Small intestine (tissue), 7 donors: ENCODE data around the gene SMAP1. TPM values are rescaled to one million over a fixed set of nuclear protein-coding genes. Genes with fewer than 3 reads are reported as not detected.

Experiments
- DNase-seq, 2 donors: peaks; one replicate each; pipeline versions ENCODE4 v3.0.0 to v3.0.0-alpha.2; 2013
- FAIRE-seq: peaks from 2 replicates; lab custom pipeline; 2012; peaks lifted over from hg19 to GRCh38; lab: Jason Lieb, UNC
- H3K27ac ChIP-seq, 3 donors: one replicate each; pipeline ENCODE4 v1.5.1; 2013; ENCODE audit warnings: low read length in 2 of 3, mild to moderate bottlenecking in 2 of 3, control low read depth in 1 of 3, inconsistent platforms in 1 of 3, low read depth in 1 of 3, moderate library complexity in 1 of 3
- H3K27me3 ChIP-seq, 3 donors: one replicate each; pipeline ENCODE4 v1.6.1; 2013; ENCODE audit warnings: low read length in 3 of 3, inconsistent platforms in 1 of 3; ENCODE audit not compliant: control insufficient read depth in 3 of 3, insufficient read depth in 3 of 3
- H3K36me3 ChIP-seq, 3 donors: one replicate each; pipeline ENCODE4 v1.6.1; 2013; ENCODE audit warnings: low read length in 3 of 3, inconsistent platforms in 1 of 3, low read depth in 1 of 3, mild to moderate bottlenecking in 1 of 3, moderate library complexity in 1 of 3; ENCODE audit not compliant: control insufficient read depth in 3 of 3, insufficient read depth in 2 of 3
- H3K4me1 ChIP-seq, 3 donors: one replicate each; pipeline ENCODE4 v1.6.1; 2013; ENCODE audit warnings: low read length in 2 of 3, inconsistent platforms in 1 of 3, low read depth in 1 of 3, mild to moderate bottlenecking in 1 of 3, moderate library complexity in 1 of 3; ENCODE audit not compliant: control insufficient read depth in 3 of 3, insufficient read depth in 2 of 3
- H3K4me3 ChIP-seq, 3 donors: one replicate each; pipeline ENCODE4 v1.5.1; 2013; ENCODE audit warnings: low read length in 3 of 3, control low read depth in 1 of 3, inconsistent platforms in 1 of 3, low read depth in 1 of 3, mild to moderate bottlenecking in 1 of 3, moderate library complexity in 1 of 3
- H3K9me3 ChIP-seq, 2 donors: one replicate each; pipeline ENCODE4 v1.6.1; 2013; ENCODE audit warnings: low read depth in 1 of 2, low read length in 1 of 2; ENCODE audit not compliant: control insufficient read depth in 2 of 2, insufficient read depth in 1 of 2
- WGBS, 3 donors: extraction: QIAGEN DNeasy Blood & Tissue Kit; methylation state at CpG; one replicate each; pipeline ENCODE4 v1.1.7; 2013; 5-methylcytosine and 5-hydroxymethylcytosine counted together
- polyA plus RNA-seq, 4 donors: library from polyadenylated mRNA; stranded (reverse) in 3 of 4; unstranded in 1 of 4; fragments of 200-250 nt in 3 of 4; fragments of 120-200 nt in 1 of 4; gene quantifications; one replicate each; pipeline versions ENCODE4 v1.2.1 to v1.2.3, GENCODE V29; 2013
- donor health status: healthy with polysubstance abuse.
- donor health status: control.
- donor health status: control.
- donor health status: Bipolar disorder and iron deficiency.
- donor health status: healthy.

The SMAP1 gene
- polyA plus RNA-seq, 4 donors, result 25.2 to 42.1 (median 37.3) TPM

DNA sequence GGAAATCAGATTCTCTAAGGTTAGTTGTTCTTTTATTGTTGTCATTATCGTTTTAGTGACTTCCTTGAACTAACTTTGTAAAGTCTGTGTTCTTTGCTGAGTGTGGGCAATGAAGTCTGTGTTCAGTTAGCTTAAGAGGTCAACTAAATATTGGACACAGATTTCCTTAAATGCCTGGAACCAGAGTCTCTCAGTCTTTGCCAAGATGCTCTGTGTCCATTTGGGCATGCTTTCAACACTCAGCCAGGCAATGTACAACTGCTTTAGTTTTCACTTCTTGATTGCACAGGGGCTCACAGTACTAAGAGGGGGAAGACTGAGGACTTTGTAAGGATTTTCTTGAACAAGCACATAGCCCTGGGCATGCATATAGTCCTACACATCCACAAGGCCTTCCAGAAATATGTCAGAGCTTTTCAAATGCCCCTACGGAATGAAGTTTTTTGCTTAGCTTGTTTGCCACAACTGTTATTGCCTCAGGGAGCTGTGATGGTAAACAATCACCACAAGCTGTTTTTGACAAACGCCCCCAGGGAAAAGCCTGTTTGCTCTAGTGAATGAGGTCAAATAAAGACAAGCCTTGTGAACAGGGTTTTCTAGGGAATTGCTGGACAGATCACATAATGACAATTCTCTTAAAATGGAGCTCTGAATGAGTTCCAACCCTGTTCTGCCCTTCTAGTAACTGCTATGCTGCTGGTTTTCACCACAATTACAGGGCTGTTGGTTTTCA is 206.7 kb downstream of the SMAP1 start:
- H3K4me3 ChIP-seq, result no peak overlapping the region
- peaks cover 0 to 1% (median 0%) of the 10 kb centered on the region in 3 donors for H3K27me3 ChIP-seq
- no peaks in the 10 kb centered on the region for H3K4me1 ChIP-seq
- peaks cover 0 to 4% of the 10 kb centered on the region in 2 donors for H3K9me3 ChIP-seq
- no peak for DNase-seq
- 45 to 52% (median 45%) methylated on average over 3 of the region's 3 CpGs for WGBS, 3 donors
- H3K27ac ChIP-seq, result no peak overlapping the region
- no peaks in the 10 kb centered on the region for H3K36me3 ChIP-seq
- no peak for FAIRE-seq

DNA sequence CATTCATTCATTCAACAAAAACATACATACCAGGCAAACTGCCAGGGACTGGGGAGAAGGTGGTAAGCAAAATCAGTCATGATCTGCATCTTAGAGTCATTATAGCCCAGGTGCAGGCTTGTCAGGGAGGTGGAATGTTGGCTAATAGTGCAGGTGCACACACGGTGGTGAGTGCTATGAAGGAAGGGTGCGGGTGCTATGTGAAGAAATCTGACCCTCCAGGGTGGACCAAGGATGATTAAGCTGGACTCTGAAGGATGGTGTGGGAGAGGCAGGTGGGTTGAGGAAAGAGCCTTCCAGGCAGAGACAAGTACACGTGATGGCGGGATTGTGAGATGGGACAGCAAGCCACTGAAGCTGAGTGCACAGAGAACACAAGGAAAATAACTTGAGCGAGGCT is 211.8 kb downstream of the SMAP1 start:
- Histone ChIP-seq H3K27ac (no peak overlapping the region), H3K4me1 (no peaks in the 10 kb centered on the region), H3K36me3 (no peaks in the 10 kb centered on the region), H3K4me3 (no peak overlapping the region), H3K27me3 (peaks cover 0 to 6% (median 0%) of the 10 kb centered on the region in 3 donors), H3K9me3 (peaks cover 0 to 4% of the 10 kb centered on the region in 2 donors)
- FAIRE-seq, result no peak
- whole genome bisulfite sequencing, 3 donors, result 72 to 80% (median 78%) methylated on average over 5 of the region's 5 CpGs
- no peak for DNase-seq

GRCh38 chr6:70884074-70884983 is 216.6 kb downstream of the SMAP1 start:
- no peak for FAIRE-seq
- 39 to 41% (median 41%) methylated on average over 17 of the region's 17 CpGs for WGBS, 3 donors
- no peaks in the 10 kb centered on the region for H3K9me3 ChIP-seq

DNA sequence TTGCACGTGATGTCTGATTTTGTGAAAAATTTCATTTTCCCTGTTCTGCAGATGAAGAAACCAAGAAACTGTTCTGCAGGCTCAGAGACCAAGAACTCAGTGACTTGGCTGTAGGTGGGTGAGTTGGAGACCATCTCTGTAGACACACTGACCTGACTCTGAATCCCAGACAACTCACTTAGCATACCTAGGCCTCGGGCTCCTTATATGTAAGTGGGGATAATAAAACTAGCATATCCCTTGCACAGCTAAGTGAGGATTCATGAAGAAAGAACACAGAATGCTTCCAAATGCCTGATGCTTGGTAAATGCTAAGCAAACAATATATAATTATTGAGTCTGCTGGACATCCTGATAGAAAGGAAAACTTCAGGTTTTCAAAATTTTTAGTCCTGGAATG is 218.4 kb downstream of the SMAP1 start:
- DNase-seq (no peak), FAIRE-seq (no peak)
- Histone ChIP-seq H3K9me3 (no peaks in the 10 kb centered on the region), H3K4me3 (no peak overlapping the region), H3K36me3 (no peaks in the 10 kb centered on the region), H3K4me1 (no peaks in the 10 kb centered on the region), H3K27ac (no peak overlapping the region), H3K27me3 (peaks cover 0 to 3% (median 0%) of the 10 kb centered on the region in 3 donors)
- WGBS, 3 donors, result 72 to 87% (median 75%) methylated on average over 2 of the region's 2 CpGs

More at GRCh38 chr6:70884074-70884983, 216.6 kb downstream of the SMAP1 start:
- Histone ChIP-seq H3K27me3 (peaks cover 0 to 5% (median 0%) of the 10 kb centered on the region in 3 donors), H3K36me3 (no peaks in the 10 kb centered on the region), H3K4me1 (no peaks in the 10 kb centered on the region), H3K4me3 (no peak overlapping the region), H3K27ac (no peak overlapping the region)
- peak; percentile 61 for DNase-seq

DNA sequence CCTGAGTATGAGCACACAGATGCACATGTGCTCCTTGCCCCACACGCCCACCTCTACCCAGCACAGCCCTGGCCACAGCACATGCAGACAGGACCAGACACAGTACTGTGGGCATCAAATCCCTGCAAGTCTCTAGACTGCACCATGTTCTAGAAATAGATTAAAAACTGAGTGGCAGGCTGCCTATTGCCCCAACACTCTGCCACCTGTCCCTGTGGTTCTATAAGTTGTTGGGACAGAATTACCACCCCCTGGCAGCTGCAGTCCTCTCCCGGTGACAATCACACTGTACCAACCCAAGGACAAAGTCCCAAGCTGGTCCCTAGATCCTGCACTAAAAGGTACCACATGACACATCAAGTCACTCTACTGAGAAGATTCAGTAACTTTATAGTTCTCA is 219.0 kb downstream of the SMAP1 start:
- Histone ChIP-seq H3K27ac (no peak overlapping the region), H3K36me3 (no peaks in the 10 kb centered on the region), H3K9me3 (no peaks in the 10 kb centered on the region), H3K27me3 (peaks cover 0 to under 1% (median 0%) of the 10 kb centered on the region in 3 donors), H3K4me3 (no peak overlapping the region), H3K4me1 (no peaks in the 10 kb centered on the region)
- FAIRE-seq (no peak), DNase-seq (peak; percentile 62 to 65)
- WGBS, 3 donors, result 4 to 51% (median 45%) methylated on average over 2 of the region's 2 CpGs

DNA sequence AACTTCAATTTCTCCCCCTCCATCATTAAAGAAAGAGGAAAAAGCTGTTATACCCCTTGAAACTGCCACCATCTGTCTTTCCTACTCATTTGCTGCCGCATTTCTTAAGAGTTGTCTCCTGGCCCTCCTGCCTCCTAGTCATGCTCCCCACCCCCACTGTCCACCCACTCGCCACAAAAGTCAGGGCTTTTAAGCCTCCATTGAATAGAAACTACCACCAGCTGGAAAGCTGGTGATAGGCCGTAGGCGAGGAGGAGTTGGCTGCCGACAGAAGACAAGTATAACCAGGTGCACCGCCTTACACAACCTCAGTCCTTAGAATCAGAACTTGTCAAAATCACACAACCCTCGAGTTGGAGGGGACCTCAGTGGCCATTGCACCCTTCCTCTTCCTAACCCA is 221.6 kb downstream of the SMAP1 start:
- DNase-seq (no peak), FAIRE-seq (no peak)
- WGBS, 3 donors, result 87 to 92% (median 91%) methylated on average over 7 of the region's 7 CpGs
- no peak overlapping the region for H3K27ac ChIP-seq
- no peaks in the 10 kb centered on the region for H3K9me3 ChIP-seq
- no peaks in the 10 kb centered on the region for H3K27me3 ChIP-seq
- no peaks in the 10 kb centered on the region for H3K36me3 ChIP-seq
- H3K4me1 ChIP-seq, result no peaks in the 10 kb centered on the region
- no peak overlapping the region for H3K4me3 ChIP-seq

GRCh38 chr6:70894001-70894400 is 226.3 kb downstream of the SMAP1 start:
- FAIRE-seq, result no peak
- Histone ChIP-seq H3K9me3 (no peaks in the 10 kb centered on the region), H3K36me3 (no peaks in the 10 kb centered on the region), H3K4me1 (no peaks in the 10 kb centered on the region), H3K4me3 (no peak overlapping the region), H3K27me3 (no peaks in the 10 kb centered on the region), H3K27ac (no peak overlapping the region)
- DNase-seq, result no peak
- WGBS, 3 donors, result 94 to 97% (median 94%) methylated on average over 12 of the region's 12 CpGs

DNA sequence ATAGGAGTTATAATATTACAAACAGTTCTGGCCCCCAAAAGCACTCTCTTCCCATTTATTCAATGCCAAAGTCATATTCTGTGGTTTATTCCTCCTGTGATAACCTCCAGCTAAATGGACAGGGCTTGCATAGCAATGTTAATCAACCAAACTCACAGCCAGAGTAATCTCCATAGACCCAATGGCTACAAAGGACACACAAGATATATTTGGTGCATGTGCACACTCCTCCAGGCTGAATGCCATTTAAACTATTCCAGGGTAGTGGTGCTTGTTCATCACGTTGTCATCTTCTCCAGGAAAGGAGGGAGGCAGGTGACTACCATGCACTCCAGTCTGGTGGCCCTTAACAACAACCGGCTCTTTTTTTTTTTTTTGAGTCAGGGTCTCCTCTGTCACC is 232.4 kb downstream of the SMAP1 start:
- Histone ChIP-seq H3K4me1 (no peaks in the 10 kb centered on the region), H3K27ac (no peak overlapping the region), H3K36me3 (no peaks in the 10 kb centered on the region), H3K27me3 (no peaks in the 10 kb centered on the region), H3K4me3 (no peak overlapping the region), H3K9me3 (no peaks in the 10 kb centered on the region)
- DNase-seq (no peak), FAIRE-seq (no peak)
- 53 to 72% (median 64%) methylated on average over 2 of the region's 2 CpGs for WGBS, 3 donors
